Measurements from ENCODE around the gene TPM4.
"Not testable (repeated sequence)": the region's sequence is repeated elsewhere in the genome, so short reads cannot be mapped to it uniquely, and the experiment has no call there.

TPM4 gene

DNA sequence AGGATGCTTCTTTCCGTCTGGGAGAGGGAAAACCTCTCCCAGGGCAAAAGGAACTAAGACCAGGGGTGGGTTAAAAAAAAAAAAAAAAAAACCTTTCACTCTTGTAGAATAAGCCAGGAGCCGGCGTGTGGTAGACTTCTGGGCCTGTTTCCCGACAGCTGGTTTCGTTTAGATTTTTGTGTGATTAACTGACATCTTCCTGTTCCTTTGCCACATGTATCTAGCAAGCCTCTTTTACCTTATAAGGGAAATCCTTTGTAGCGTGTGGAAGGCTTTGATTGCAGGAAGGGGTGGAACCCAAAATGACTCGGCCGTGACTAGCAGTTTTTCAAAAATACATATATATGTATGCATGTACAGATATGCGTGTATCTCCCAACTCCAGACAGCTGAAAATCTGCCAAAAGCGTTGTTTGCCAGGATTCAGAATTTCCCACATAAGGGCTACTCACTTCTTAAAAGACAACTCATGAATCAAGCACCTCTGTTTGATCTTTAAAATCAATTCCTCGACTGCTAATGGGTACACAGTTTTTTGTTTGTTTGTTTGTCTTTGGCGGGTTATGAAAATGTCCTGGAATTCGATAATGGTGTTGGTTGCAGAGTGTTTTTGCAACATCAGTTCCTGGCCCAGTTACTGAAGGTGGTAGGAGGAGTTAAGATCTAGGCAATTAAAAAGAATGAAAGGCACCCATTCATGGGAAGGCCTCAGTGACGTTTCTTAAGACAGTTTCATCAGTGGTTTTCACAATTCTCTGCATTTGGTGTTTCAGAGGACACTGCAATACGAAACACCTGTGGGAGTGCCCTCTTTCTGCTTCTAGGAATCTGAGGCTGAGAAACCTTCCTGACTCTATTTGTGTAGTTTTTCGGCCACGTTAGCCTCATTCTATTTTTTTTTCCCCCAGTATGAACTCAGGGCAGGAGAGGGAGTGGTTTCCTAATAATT lies 2.7 kb downstream of the TPM4 start:
- POLR2A ChIA-PET = interaction anchor here (1.0 kb wide), 1 partner anchor 32 kb away, joined by 4 read pairs; no protein-coding TSS in a partner anchor
- CTCF ChIA-PET = no interaction called here
- DNase-seq (ENCODE audit: extremely low spot score) = peak; percentile 33
- TF ChIP-seq, protein P1, sequence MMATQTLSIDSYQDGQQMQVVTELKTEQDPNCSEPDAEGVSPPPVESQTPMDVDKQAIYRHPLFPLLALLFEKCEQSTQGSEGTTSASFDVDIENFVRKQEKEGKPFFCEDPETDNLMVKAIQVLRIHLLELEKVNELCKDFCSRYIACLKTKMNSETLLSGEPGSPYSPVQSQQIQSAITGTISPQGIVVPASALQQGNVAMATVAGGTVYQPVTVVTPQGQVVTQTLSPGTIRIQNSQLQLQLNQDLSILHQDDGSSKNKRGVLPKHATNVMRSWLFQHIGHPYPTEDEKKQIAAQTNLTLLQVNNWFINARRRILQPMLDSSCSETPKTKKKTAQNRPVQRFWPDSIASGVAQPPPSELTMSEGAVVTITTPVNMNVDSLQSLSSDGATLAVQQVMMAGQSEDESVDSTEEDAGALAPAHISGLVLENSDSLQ (IDR thresholded peaks at IDR 0.05) = peak; percentile 16; the same call in 1 of the 2 replicates
- TF ChIP-seq FOXA1 (IDR thresholded peaks at IDR 0.05) = no peak

DNA sequence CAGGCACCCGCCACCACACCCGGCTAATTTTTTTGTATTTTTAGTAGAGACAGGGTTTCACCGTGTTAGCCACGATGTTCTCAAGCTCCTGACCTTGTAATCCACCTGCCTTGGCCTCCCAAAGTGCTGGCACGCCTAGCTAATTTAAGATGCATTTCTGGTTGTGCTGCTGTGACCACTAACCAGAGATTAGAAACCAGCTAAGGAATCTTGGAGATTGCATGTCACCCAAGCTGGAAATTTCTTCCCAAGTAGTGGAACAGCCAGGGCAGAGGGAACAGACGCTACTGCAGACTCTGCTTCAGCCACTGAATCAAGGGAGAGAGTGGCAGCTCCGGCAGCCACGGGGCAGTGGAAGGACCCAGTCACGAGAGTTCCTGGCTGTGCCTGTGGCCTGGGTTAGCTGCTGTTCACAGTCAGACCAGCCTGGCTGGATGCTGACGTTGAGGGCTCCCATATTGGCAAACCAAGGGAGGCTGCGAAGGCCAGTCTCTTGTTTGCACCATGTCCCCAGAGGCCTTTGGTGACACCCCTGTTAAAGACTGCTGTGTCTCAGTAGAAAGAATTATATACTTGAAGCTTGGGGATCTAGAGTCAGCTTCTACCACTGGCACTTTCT lies 7.9 kb downstream of the TPM4 start:
- ChIA-PET POLR2A (interaction anchor here (0.7 kb wide), 1 partner anchor 8 kb away, joined by 3 read pairs; the partner anchor contains the start of gene TPM4), CTCF (no interaction called here)
- DNase-seq (ENCODE audit: extremely low spot score) = no peak
- TF ChIP-seq BHLHE40 (IDR thresholded peaks at IDR 0.05; ENCODE audit: borderline replicate concordance) (no peak), ZNF384 (IDR thresholded peaks at IDR 0.05) (no peak), SUZ12 (IDR thresholded peaks at IDR 0.05) (no peak), HDGF (IDR thresholded peaks at IDR 0.05; ENCODE audit: borderline replicate concordance) (no peak)

GRCh38 chr19:16085115-16085514 lies 8.8 kb downstream of the TPM4 start:
- ChIA-PET POLR2A (no interaction called here), CTCF (no interaction called here)
- TF ChIP-seq ARNT (IDR thresholded peaks at IDR 0.05) (no peak), FOXA1 (IDR thresholded peaks at IDR 0.05) (no peak)
- no peak for DNase-seq (ENCODE audit: extremely low spot score)

DNA sequence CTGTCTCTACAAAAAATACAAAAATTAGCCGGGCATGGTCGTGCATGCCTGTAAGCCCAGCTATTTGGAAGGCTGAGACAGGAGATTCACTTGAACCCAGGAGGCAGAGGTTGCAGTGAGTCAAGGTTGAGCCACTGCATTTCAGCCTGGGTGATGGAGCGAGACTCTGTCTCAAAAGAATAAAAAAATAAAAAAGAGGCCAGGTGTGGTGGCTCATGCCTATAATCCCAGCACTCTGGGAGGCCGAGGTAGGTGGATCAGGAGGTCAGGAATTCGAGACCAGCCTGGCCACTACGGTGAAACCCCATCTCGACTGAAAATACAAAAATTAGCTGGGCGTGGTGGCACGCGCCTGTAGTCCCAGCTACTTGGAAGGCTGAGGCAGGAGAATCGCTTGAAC lies 11.1 kb downstream of the TPM4 start:
- CTCF ChIA-PET; DNase-seq (ENCODE audit: extremely low spot score); POLR2A ChIA-PET: not testable (repeated sequence)

- POLR2A ChIA-PET = no interaction called here
- TF ChIP-seq HDGF (IDR thresholded peaks at IDR 0.05; ENCODE audit: borderline replicate concordance) (no peak), TARDBP (IDR thresholded peaks at IDR 0.05) (no peak), ELF4 (IDR thresholded peaks at IDR 0.05) (no peak), ARNT (IDR thresholded peaks at IDR 0.05) (no peak)
- CTCF ChIA-PET = no interaction called here
- no peak for DNase-seq (ENCODE audit: extremely low spot score)
Observed at GRCh38 chr19:16087940-16088339, 11.6 kb downstream of the TPM4 start.

- no peak for DNase-seq (ENCODE audit: extremely low spot score)
- TF ChIP-seq TARDBP (IDR thresholded peaks at IDR 0.05) (no peak), ARNT (IDR thresholded peaks at IDR 0.05) (no peak), FOXA1 (IDR thresholded peaks at IDR 0.05) (no peak), HDGF (IDR thresholded peaks at IDR 0.05; ENCODE audit: borderline replicate concordance) (no peak), CTBP1 (IDR thresholded peaks at IDR 0.05; ENCODE audit: borderline replicate concordance) (no peak), FOXK2 (IDR thresholded peaks at IDR 0.05) (no peak), ELF4 (IDR thresholded peaks at IDR 0.05) (no peak), LEF1 (IDR thresholded peaks at IDR 0.05; ENCODE audit: borderline replicate concordance) (no peak)
- ChIA-PET CTCF (interaction anchor here (0.8 kb wide), 1 partner anchor 17 kb away, joined by 4 read pairs; no protein-coding TSS in a partner anchor), POLR2A (no interaction called here)
Observed at GRCh38 chr19:16088351-16089009, 12.2 kb downstream of the TPM4 start.

DNA sequence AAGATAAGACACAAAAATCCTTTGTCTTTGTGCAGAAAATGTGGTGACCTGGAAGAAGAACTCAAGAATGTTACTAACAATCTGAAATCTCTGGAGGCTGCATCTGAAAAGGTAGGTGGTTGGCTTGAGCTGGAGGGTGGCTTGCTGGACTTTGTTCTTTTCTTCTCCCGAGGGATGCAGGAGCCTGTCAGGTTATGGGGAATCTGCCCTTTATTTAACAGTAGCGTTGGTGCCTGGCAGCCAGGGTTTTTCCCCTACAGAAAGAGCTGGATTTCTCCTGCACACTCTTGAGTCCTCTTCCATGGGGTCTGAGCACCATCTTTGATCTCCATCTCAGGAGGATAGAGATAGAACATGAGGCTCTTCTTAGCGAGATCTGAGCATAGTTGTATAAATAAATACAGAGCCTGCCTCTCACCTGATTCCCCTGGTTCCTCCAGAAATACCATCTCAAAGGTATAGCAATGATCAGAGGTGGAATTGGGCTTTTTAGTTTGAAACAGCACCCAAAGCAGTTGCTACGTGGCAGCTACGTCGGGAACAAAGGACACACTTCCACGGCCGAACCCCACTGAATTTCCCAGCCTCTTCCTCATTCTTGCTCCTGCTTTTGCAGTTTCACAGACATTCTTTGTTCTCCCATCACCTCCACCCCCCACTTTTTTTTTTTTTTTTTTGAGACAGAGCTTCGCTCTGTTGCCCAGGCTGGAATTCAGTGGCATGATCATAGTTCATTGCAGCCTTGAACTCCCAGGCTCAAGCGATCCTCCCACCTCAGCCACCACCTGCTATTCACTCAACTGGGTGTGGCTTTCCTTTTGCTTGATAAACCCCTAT lies 12.9 kb downstream of the TPM4 start:
- TF ChIP-seq NFRKB (IDR thresholded peaks at IDR 0.05) (no peak), ARNT (IDR thresholded peaks at IDR 0.05) (no peak), ELF4 (IDR thresholded peaks at IDR 0.05) (no peak), ZNF384 (IDR thresholded peaks at IDR 0.05) (no peak), LEF1 (IDR thresholded peaks at IDR 0.05; ENCODE audit: borderline replicate concordance) (no peak), CTBP1 (IDR thresholded peaks at IDR 0.05; ENCODE audit: borderline replicate concordance) (no peak), SUZ12 (IDR thresholded peaks at IDR 0.05) (no peak)
- DNase-seq (ENCODE audit: extremely low spot score) = no peak
- ChIA-PET CTCF (interaction anchor here (0.8 kb wide), 1 partner anchor 16 kb away, joined by 4 read pairs; no protein-coding TSS in a partner anchor), POLR2A (no interaction called here)

Data from HEK293T (cell line).